ENCODE measurements around the gene ELP4.
"Not testable (repeated sequence)": the region's sequence is repeated elsewhere in the genome, so short reads cannot be mapped to it uniquely, and the experiment has no call there.

Gene ELP4

DNA sequence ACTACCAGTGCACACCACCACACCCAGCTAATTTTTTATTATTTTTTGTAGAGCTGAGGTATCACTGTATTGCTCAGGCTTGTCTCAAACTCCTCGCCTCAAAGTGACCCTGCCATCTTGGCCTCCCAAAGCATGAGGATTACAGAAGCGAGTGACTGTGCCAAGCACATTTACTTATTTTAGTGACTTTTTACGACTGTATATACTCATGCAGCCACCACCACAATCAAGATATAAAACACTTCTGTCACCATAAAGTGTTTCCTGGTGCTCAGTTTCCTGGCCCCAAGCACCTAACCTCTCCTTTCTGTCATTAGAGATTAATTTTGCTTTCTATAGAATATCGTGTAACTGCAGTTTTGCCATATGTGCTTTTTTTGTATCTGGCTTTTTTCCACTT lies 25.9 kb downstream of the ELP4 start:
- no peak for DNase-seq (ENCODE audit: low read depth in 3 of 3, low spot score in 1 of 3)

DNA sequence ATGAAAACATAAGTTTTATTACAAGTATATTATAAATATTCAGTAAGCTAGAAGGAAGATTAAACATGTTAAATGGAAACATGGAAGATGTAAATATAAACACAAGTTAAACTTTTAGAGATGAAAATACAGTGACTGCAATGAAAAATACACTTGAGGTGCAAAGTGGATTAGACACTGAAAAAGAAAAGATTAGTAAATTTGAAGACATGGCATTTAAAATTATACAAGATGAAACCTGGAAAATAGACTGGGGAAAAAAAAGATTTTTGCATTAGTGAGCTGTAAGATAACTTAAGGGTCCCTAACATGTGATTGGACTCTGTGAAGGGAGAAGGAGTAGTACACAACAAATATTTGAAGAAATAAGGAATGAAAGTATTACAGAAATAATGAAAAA lies 33.3 kb downstream of the ELP4 start:
- no peak for DNase-seq (ENCODE audit: low read depth in 3 of 3, low spot score in 1 of 3)

DNA sequence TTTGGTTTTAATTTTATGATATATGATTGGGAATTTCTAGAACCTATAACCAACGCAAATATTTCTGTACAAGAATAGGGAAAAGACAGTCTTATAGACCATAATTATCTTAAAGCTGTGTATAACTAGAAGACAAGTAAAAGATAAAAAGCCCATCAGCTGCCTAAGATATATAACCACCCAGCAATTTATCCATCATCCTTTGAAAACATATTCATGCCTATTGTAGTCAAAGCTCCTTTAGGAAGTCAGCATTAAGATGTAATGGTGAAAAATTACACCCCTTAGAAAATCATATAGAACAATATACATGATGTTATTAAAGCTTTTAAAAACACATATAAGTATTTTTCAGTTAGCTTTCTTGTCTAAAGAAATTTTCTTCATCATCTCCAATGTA lies 46.4 kb downstream of the ELP4 start:
- no peak for DNase-seq (ENCODE audit: low read depth in 3 of 3, low spot score in 1 of 3)

DNA sequence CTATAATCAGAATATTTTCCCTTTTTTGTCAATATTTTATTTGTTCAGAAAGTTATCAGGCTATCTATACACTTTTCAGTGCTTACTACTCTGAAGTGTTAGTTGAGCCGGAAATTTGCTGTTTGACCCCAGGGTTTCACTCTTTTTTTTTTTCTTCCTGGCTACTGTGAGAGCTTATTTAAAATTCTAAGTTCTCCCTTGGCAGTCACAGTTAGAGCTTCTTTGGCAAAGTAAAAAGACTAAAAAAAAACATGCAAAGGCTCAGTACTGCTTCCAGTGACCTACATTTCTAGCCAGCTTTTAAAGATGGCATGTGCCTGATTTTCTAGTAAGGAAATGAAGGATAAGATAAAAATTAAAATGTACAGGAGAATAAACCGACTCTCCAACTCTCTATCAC lies 48.4 kb downstream of the ELP4 start:
- no peak for DNase-seq (ENCODE audit: low read depth in 3 of 3, low spot score in 1 of 3)

DNA sequence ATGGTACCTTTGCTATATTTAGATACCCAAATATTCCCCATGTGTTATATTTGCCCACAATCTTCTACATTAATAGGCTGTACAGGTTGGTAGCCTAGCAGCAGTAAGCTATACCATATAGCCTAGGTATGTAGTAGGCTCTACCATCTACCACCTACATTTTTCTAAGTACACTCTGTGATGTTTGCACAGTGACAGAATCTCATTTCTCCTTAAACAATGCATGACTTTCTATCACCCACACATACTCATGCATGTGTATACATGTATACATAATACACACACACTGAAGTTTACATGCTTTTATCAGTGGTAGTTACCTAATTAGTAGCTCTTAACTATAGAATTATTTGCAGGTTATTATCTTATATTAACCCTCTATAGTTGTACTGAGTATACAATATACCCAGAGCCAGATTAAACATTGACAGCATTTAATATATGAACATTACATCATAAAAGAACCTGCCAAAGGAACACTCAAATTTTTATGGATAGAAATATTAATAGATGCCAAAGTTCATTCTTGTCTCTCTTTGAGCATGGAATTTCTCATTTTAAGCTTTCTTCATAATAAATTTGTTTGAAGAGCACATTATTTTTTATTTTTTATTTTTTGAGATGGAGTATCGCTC lies 51.4 kb downstream of the ELP4 start:
- DNase-seq (ENCODE audit: low read depth in 3 of 3, low spot score in 1 of 3): no peak

DNA sequence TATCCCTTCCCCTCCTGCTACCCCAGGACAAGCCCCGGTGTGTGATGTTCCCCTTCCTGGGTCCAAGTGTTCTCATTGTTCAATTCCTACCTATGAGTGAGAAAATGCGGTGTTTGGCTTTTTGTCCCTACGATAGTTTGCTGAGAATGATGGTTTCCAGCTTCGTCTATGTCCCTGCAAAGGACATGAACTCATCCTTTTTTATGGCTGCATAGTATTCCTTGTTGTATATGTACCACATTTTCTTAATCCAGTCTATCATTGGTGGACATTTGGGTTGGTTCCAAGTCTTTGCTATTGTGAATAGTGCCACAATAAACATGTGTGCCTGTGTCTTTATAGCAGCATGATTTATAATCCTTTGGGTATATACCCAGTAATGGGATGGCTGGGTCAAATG lies 55.0 kb downstream of the ELP4 start:
- not testable (repeated sequence) for DNase-seq (ENCODE audit: low read depth in 3 of 3, low spot score in 1 of 3)

DNA sequence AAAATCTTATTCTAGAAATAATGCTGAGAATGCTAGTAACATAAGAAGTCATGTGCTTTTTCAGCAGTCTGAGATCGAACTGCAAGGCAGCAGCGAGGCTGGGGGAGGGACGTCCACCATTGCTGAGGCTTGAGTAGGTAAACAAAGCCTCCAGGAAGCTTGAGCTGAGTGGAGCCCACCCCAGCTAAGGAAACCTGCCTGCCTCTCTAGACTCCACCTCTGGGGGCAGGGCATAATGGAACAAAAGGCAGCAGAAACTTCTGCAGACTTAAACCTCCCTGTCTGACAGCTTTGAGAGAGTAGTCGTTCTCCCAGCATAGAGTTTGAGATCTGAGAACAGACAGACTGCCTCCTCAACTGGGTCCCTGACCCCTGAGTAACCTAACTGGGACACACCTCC lies 64.6 kb downstream of the ELP4 start:
- not testable (repeated sequence) for DNase-seq (ENCODE audit: low read depth in 3 of 3, low spot score in 1 of 3)

DNA sequence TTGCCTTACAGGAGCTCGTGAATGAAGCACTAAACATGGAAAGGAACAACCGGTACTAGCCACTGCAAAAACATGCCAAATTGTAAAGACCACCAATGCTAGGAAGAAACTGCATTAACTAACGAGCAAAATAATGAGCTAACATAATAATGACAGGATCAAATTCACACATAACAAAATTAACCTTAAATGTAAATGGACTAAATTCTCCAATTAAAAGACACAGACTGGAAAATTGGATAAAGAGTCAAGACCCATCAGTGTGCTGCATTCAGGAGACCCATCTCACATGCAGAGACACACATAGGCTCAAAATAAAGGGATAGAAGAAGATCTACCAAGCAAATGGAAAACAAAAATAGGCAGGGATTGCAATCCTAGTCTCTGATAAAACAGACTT lies 66.2 kb downstream of the ELP4 start:
- not testable (repeated sequence) for DNase-seq (ENCODE audit: low read depth in 3 of 3, low spot score in 1 of 3)

DNA sequence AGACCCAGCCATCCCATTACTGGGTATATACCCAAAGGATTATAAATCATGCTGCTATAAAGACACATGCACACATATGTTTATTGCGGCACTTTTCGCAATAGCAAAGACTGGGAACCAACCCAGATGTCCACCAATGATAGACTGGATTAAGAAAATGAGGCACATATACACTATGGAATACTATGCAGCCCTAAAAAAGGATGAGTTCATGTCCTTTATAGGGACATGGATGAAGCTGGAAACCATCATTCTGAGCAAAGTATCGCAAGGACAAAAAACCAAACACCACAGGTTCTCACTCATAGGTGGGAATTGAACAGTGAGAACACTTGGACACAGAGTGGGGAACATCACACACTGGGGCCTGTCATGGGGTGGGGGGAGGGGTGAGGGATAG lies 69.8 kb downstream of the ELP4 start:
- DNase-seq (ENCODE audit: low read depth in 3 of 3, low spot score in 1 of 3): not testable (repeated sequence)

DNA sequence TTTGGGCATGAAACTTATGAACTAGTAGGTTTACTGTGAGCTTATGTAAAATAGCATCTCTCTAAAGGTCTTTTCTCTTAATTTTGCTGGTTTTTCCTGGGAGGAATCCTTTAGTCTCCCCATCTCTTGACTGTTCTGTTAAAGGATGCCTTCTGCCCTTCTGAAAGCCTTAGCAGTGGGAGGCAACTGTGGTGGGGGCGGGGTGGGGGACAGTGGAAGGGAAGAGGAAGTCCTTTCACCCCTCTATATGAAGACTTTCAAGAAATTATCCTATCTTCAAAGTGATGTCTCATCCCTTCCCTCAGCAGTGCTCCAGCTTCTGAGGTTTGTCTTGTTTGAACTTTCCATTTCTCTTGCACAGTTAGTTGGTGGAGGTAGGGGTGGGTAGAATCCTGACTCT lies 73.1 kb downstream of the ELP4 start:
- no peak for DNase-seq (ENCODE audit: low read depth in 3 of 3, low spot score in 1 of 3)

DNA sequence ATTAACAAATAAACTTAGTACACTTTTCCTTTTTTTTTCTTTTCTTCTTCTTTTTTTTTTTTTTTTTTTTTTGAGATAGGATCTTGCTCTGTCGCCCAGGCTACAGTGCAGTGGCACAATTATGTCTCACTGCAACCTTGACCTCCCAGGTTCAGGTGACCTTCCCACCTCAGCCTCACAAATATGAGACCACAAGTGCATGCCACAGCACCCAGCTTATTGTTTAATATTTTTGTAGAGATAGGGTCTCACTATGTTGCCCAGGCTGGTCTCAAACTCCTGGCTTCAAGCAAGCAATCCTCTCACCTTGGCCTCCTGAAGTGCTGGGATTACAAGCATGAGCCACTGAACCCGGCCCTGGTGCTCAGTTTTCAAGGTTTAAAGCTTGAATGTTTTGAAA lies 88.9 kb downstream of the ELP4 start:
- no peak for DNase-seq (ENCODE audit: low read depth in 3 of 3, low spot score in 1 of 3)

DNA sequence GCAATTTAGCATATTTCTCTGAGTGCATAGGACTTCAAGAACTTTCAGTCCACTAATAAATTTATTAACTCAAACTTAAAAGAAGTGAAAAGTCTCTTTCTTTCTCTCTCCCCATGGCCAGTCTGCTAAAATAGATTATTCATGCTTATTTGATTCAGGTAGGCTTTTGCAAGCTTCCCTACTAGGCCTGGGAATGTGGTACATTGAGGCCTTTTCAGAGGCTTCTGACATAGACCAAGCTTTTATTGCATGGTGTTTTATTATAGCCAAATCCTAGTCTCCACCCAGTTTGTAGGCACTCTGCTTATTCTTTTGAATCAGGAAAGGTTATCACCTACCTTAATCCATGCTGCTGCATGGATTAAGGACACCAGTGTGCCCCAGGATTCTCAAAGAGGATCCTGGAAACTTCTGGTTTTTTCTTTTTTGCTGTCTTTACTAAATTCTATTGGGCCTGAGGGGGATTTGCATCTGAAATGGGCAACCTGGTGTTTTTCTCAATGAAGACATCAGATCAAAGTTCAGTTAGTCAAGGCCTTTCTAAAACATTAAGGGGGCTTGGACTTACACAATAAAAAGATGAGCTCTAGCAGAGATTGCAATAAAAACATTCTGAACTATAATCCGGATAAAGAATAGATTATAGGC lies 92.2 kb downstream of the ELP4 start:
- no peak for DNase-seq (ENCODE audit: low read depth in 3 of 3, low spot score in 1 of 3)

DNA sequence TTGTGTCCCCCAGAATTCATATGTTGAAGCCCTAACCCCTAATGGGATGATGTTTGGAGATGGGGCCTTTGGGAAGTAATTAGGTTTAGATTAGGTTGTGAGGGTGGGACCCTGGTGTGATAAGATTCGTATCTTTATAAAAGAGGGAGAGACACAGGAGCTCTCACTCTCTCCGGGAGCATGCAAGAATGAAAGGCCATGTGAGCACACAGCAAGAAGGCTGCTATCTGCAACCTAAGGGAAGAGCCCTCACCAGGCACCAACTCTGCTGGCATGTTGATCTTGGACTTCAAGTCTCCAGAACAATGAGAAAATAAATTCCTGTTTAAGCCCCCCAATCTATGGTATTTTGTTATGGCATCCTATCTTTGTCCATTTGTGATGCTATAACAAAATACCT lies 97.3 kb downstream of the ELP4 start:
- no peak for DNase-seq (ENCODE audit: low read depth in 3 of 3, low spot score in 1 of 3)

DNA sequence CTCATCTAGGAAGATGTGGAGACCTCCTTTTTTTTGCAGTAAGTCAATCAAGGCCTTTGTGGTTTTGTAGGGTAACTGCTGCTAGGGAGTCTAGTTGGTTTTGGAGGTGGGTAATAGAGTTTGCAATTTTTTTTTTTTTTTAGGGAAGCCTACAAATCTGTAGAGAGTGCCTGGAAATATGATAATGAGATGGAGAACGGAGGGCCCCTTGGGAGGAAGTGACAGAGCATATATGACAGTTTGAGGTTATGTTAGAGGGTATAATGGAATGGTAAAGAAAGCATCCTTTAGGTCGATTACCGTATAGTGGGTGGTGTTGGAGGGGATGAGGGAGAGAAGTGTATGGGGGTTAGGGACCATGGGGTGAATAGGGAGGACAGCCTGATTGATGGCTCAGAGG lies 98.3 kb downstream of the ELP4 start:
- no peak for DNase-seq (ENCODE audit: low read depth in 3 of 3, low spot score in 1 of 3)

DNA sequence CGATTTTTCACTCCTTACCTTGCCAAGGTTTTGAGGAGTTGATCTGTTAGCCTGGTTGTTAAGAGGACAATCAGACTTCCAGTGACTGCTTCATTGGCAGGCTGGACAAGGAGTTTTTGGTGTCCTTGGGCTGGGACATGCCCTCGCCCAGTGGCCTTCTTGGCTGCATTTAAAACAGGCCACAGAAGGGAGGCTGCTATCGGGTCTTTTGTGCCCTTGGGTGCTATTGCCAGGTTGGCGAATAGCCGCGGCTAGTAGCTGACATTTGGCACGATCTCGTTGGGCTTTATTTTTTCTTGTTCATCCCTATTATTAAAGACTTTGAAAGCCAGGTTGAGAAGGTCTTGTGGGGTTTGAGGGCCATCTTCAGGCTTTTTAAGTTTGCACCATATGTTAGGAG lies 99.4 kb downstream of the ELP4 start:
- DNase-seq (ENCODE audit: low read depth in 3 of 3, low spot score in 1 of 3): no peak

DNA sequence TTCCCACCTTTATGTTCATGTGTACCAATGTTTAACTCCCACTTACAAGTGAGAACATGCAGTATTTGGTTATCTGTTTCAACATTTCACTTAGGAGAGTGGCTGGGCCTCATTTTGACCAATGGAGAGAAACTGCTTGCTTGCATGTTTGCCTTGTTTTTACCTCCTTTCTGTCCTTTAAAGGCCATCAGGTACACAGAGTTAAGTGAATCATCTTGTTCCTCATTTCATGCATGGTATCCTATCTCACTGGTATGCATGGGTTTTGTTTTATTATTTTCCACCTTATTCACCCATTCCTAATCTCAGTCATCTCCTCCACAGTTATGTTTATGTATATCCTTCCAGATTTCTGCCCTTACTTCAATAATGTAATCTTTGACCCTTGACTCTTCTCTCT lies 101.0 kb downstream of the ELP4 start:
- DNase-seq (ENCODE audit: low read depth in 3 of 3, low spot score in 1 of 3): no peak

DNA sequence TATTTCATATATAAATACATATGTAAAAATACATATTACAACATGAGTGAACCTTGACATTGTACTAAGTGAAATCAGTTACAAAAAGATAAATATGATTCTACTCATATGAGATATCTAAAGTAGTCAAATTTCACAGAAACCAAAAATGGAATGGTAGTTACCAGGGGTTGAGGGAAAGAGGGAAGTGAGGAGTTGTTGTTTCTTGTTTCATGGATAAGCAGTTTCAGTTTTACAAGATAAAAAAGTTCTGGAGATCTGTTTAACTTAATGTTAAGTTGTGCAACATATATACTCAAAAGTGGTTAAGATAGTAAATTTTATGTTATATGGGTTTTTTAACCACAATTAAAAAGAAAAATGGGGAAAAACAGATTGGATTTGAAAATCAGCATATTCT lies 107.7 kb downstream of the ELP4 start:
- DNase-seq (ENCODE audit: low read depth in 3 of 3, low spot score in 1 of 3): no peak

DNA sequence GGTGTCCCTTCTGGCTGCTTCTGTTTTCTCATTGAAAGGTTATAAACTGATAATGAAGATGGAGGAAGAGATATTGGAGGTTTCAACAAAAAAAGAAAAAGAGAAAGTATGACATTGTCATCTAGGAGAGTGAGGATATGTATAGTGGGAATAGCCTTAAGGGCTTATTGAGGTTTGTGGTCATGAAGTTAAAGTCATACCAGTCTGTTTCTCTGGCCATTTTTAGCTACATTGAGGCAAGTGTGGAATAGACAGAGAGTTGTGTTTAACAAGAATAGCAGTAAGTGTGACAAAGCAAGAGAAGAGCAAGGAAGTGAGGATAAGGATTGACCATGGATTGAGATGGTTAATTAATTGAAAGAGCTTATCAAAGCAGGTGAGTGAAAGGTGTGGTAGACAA lies 110.4 kb downstream of the ELP4 start:
- DNase-seq (ENCODE audit: low read depth in 3 of 3, low spot score in 1 of 3): no peak

DNA sequence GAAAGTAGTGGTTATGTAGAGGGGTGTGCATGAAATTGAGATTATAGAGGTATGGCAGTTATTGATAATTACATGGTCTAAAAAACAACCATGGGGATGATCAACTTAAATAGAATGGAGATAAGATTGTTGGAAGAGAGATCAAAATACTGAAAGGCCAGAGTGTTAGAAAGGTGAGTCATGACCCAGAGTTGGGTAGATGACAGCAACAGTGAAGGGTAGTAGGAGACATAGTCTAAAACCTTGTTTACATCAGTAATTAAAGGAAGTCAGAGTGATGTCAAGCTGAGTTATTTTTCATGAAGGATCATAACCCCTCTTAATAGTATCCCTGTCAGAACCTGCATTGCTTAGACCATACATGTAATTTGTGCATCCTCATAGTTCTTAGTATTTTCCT lies 110.9 kb downstream of the ELP4 start:
- DNase-seq (ENCODE audit: low read depth in 3 of 3, low spot score in 1 of 3): no peak

DNA sequence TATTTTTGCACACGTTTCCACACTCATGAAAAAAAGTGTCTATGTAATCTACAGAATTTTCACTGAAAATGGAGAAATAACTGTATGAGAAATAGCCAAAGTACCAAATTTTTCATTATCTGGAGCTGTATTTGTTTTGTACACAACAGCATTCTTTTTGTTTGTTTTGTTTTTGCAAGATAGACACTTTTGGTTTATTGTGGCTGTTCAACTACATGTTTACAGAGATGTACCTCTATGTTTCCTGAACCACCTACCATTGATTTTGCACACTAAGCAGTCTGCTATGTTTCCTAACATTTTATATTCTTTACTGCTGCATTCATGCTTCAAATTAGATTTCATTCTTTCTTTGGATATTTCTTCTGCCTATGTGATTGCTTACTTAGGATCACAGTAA lies 116.3 kb downstream of the ELP4 start:
- DNase-seq (ENCODE audit: low read depth in 3 of 3, low spot score in 1 of 3): no peak

DNA sequence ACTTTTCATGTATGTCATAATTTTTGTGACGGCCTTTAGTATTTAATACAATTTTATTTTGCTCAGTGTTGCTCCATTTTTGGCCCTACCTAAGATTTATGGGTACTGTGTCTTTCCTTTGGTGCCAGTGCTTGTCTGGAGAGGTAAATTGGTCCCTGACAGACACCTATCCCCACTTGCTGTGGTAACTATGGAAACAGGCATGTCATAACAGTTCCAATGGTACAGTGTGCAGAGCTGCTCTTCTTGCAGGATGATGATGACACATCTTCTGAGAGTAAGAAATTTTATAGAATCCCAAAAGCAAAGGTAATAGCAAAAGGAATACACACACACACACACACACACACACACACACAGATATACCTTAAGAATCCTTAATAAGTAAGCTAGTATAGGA lies 118.5 kb downstream of the ELP4 start:
- DNase-seq (ENCODE audit: low read depth in 3 of 3, low spot score in 1 of 3): no peak

DNA sequence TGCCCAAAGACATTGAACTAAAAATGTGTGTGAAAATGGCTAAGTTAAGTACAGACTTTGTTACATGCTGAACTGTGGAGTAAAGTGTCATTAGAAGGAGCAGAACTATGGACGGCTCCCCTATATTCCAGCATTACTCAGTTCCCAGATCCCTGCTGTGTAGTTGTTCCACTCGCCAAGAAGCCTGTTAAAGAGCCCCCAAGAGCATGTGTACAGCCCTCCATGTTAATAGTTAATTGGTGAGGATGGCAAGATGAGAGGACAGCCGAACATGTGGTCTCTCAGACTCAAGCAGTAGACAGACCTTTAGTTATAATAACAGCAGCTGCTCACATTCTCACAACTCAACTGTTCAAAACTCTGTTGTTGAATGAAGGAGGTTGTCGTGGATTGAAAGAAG lies 127.4 kb downstream of the ELP4 start:
- no peak for DNase-seq (ENCODE audit: low read depth in 3 of 3, low spot score in 1 of 3)

DNA sequence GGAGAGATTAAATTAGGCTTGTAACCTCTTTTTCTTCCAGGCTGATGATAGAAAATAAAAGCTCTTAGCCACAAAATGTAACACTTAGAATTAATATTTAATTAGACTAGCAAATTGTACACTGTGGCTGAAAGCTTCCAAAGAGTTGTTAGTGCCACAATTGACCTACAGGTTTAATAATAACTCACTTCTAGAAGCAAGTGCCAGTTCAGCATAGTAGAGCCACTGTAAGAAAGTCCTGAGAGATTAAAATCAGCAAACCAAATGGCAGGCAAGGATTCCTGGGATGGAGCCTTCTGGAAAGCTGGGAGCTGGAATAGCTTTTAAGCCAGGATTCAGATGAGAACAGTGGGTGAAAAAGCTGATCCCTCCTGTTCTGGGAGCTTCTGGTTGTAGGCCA lies 131.0 kb downstream of the ELP4 start:
- DNase-seq (ENCODE audit: low read depth in 3 of 3, low spot score in 1 of 3): no peak

Data from stimulated activated CD4-positive, alpha-beta T cell treated with anti-CD3 and anti-CD28 coated beads, TNF-alpha, amount 100 ng/mL, for 1 hour (primary cell).